Neuronal stem cell (in vitro differentiated cells): ENCODE data around the gene GABRG3.
A peak's percentile ranks its signal among the peaks of the same experiment; 100 is the strongest.

Experiments
- DNase-seq: peaks from one replicate; pipeline ENCODE4 v3.0.0-alpha.2; 2013; ENCODE audit warnings: low spot score
- H2AFZ ChIP-seq: one replicate; pipeline ENCODE4 v1.6.1; 2013; ENCODE audit warnings: mild to moderate bottlenecking, low read length, inconsistent platforms
- H2AK5ac ChIP-seq: 2 replicates; pipeline ENCODE4 v1.6.1; 2013; ENCODE audit warnings: low read depth, mild to moderate bottlenecking, inconsistent platforms, low read length, moderate library complexity, mixed read lengths
- H2BK120ac ChIP-seq: 2 replicates; pipeline ENCODE4 v1.6.1; 2013; ENCODE audit warnings: low read depth, mild to moderate bottlenecking, inconsistent platforms, low read length, moderate library complexity, mixed read lengths
- H2BK12ac ChIP-seq: one replicate; pipeline ENCODE4 v1.6.1; 2013; ENCODE audit warnings: low read length, inconsistent platforms
- H2BK15ac ChIP-seq: 2 replicates; pipeline ENCODE4 v1.6.1; 2013; ENCODE audit warnings: mild to moderate bottlenecking, low read length, inconsistent platforms, mixed read lengths
- H2BK5ac ChIP-seq: one replicate; pipeline ENCODE4 v1.6.1; 2013; ENCODE audit warnings: inconsistent platforms, mild to moderate bottlenecking, low read length, moderate library complexity
- H3K14ac ChIP-seq: one replicate; pipeline ENCODE4 v1.6.1; 2013; ENCODE audit warnings: low read length, inconsistent platforms
- H3K18ac ChIP-seq: 2 replicates; pipeline ENCODE4 v1.6.1; 2013; ENCODE audit warnings: low read length, inconsistent platforms
- H3K23ac ChIP-seq: 2 replicates; pipeline ENCODE4 v1.6.1; 2013; ENCODE audit warnings: low read depth, mild to moderate bottlenecking, mixed read lengths, low read length, inconsistent platforms; ENCODE audit not compliant: poor library complexity
- H3K27ac ChIP-seq: replicated peaks from 3 replicates; pipeline ENCODE4 v1.5.1; 2013; ENCODE audit warnings: low read length, inconsistent platforms
- H3K27me3 ChIP-seq, 3 experiments: 2 replicates each; pipeline ENCODE4 v1.6.1; 2013; ENCODE audit warnings: low read length in 3 of 3, mild to moderate bottlenecking in 2 of 3, inconsistent platforms in 1 of 3, low read depth in 1 of 3, mixed read lengths in 1 of 3, moderate library complexity in 1 of 3; ENCODE audit not compliant: control insufficient read depth in 3 of 3, insufficient read depth in 3 of 3
- H3K36me3 ChIP-seq, 2 donors: replicated peaks in 1 of 2; 2 replicates each; pipeline ENCODE4 v1.6.1; 2013; ENCODE audit warnings: low read length in 2 of 2; ENCODE audit not compliant: control insufficient read depth in 2 of 2, insufficient read depth in 2 of 2
- H3K4ac ChIP-seq: 2 replicates; pipeline ENCODE4 v1.6.1; 2013; ENCODE audit warnings: inconsistent platforms, mild to moderate bottlenecking, low read length, moderate library complexity
- H3K4me1 ChIP-seq, 2 donors: 1 replicate in 1 of 2; 2 replicates in 1 of 2; pipeline ENCODE4 v1.6.1; 2013; ENCODE audit warnings: low read length in 2 of 2, low read depth in 1 of 2; ENCODE audit not compliant: control insufficient read depth in 2 of 2, insufficient read depth in 1 of 2
- H3K4me2 ChIP-seq: one replicate; pipeline ENCODE4 v1.6.1; 2013; ENCODE audit warnings: mild to moderate bottlenecking, low read length, inconsistent platforms; ENCODE audit not compliant: insufficient read depth, poor library complexity, severe bottlenecking
- H3K4me3 ChIP-seq, 2 donors: 2 replicates each; pipeline ENCODE4 v1.5.1; 2013; ENCODE audit warnings: low read length in 2 of 2, mild to moderate bottlenecking in 2 of 2, inconsistent platforms in 1 of 2, moderate library complexity in 1 of 2
- H3K79me1 ChIP-seq: one replicate; pipeline ENCODE4 v1.6.1; 2013; ENCODE audit warnings: low read depth, mild to moderate bottlenecking, inconsistent platforms, low read length, moderate library complexity
- H3K9ac ChIP-seq: one replicate; pipeline ENCODE4 v1.6.1; 2013; ENCODE audit warnings: mild to moderate bottlenecking, low read depth, low read length, inconsistent platforms; ENCODE audit not compliant: poor library complexity
- H3K9me3 ChIP-seq, 2 donors: replicated peaks in 1 of 2; 2 replicates each; pipeline versions ENCODE3 to v1.6.1; 2013; ENCODE audit warnings: low read length in 2 of 2, mild to moderate bottlenecking in 2 of 2, inconsistent platforms in 1 of 2, low read depth in 1 of 2, mixed read lengths in 1 of 2, moderate library complexity in 1 of 2; ENCODE audit not compliant: control insufficient read depth in 2 of 2, insufficient read depth in 1 of 2
- H4K8ac ChIP-seq: one replicate; pipeline ENCODE4 v1.6.1; 2013; ENCODE audit warnings: low read depth, mild to moderate bottlenecking, inconsistent platforms, low read length, moderate library complexity
- H4K91ac ChIP-seq: one replicate; pipeline ENCODE4 v1.6.1; 2013; ENCODE audit warnings: low read length, low read depth, mild to moderate bottlenecking, inconsistent platforms; ENCODE audit not compliant: poor library complexity
- WGBS, 2 donors: extraction: QIAGEN DNeasy Blood & Tissue Kit; methylation state at CpG; one replicate each; pipeline ENCODE4 v1.1.7; 2013; ENCODE audit warnings: missing lambda C conversion rate in 2 of 2, mixed read lengths in 1 of 2; ENCODE audit not compliant: insufficient read length in 2 of 2, insufficient replicate concordance in 1 of 2; ENCODE audit errors: extremely low coverage in 2 of 2; 5-methylcytosine and 5-hydroxymethylcytosine counted together

Gene GABRG3

DNA sequence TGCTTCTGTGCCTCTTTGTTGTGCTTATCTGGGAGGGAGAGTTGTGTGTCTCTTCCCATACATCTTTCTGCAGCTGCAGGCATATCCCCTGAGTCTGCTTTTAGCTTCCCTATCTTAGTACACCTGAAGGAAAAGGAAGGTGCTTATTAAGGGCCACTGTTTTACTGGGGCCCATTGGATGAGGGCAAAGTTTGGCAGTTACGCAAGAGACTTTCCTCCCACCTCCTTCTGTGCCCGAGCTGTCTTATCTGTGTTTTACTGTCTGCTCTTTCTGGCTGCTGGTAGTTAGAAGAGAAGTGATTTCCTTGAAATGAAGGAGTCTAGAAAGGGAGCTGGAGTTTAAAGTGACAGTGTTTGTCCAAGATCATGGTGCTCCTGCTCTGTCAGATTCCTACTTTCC, 66.5 kb downstream of the GABRG3 start:
- Histone ChIP-seq H3K4ac (no peak overlapping the region), H3K18ac (no peak overlapping the region), H2BK120ac (no peak overlapping the region), H3K23ac (no peak overlapping the region), H4K91ac (no peak overlapping the region), H2BK15ac (no peak overlapping the region), H3K14ac (no peak overlapping the region), H3K4me3 (no peak overlapping the region), H3K9ac (no peak overlapping the region), H3K79me1 (no peaks in the 10 kb centered on the region), H3K4me1 (no peaks in the 10 kb centered on the region), H2AK5ac (no peak overlapping the region), H2BK12ac (no peak overlapping the region), H3K9me3 (no peaks in the 10 kb centered on the region), H3K27ac (no peak overlapping the region), H3K4me2 (no peak overlapping the region), H2AFZ (no peak overlapping the region), H3K36me3 (no peaks in the 10 kb centered on the region), H2BK5ac (no peak overlapping the region), H3K27me3 (no peaks in the 10 kb centered on the region), H4K8ac (no peak overlapping the region)
- no CpG with 5 or more reads among the region's 2 CpGs for WGBS, 2 donors
- DNase-seq, result no peak

DNA sequence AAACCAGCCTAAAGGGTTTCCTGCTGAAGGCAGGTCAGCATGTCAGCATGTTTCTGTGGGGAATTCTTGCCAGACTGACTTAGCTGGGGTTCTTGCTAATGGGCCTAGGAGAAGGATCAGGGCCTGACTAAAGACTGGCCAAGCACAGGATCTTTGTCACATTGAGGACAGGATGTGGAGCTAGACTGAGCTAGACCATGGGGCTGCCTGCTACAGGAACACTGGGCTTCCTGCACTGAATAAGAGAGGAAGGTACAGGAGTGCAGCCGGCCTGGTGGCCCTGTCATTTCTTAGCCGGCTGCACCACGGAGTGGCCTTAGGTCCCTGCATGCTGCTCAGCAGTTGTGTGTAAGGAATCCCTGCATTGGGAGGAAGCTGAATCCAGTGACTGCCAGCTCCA, 68.2 kb downstream of the GABRG3 start:
- no peaks in the 10 kb centered on the region for H3K36me3 ChIP-seq
- H3K79me1 ChIP-seq, result no peaks in the 10 kb centered on the region
- no CpG with 5 or more reads among the region's 3 CpGs for WGBS, 2 donors
- no peak overlapping the region for H2AFZ ChIP-seq
- H3K18ac ChIP-seq, result no peak overlapping the region
- H3K27ac ChIP-seq, result no peak overlapping the region
- no peak overlapping the region for H3K4me3 ChIP-seq
- H3K9me3 ChIP-seq, result no peaks in the 10 kb centered on the region
- no peak for DNase-seq
- no peak overlapping the region for H2AK5ac ChIP-seq
- no peak overlapping the region for H2BK120ac ChIP-seq
- no peak overlapping the region for H2BK15ac ChIP-seq
- no peak overlapping the region for H2BK5ac ChIP-seq
- no peak overlapping the region for H2BK12ac ChIP-seq
- no peak overlapping the region for H3K4ac ChIP-seq
- H3K9ac ChIP-seq, result no peak overlapping the region
- H4K8ac ChIP-seq, result no peak overlapping the region
- H3K14ac ChIP-seq, result no peak overlapping the region
- H4K91ac ChIP-seq, result no peak overlapping the region
- no peaks in the 10 kb centered on the region for H3K4me1 ChIP-seq
- H3K27me3 ChIP-seq, result peaks cover 0 to 2% (median 0%) of the 10 kb centered on the region in 3 experiments
- H3K23ac ChIP-seq, result no peak overlapping the region
- H3K4me2 ChIP-seq, result no peak overlapping the region

DNA sequence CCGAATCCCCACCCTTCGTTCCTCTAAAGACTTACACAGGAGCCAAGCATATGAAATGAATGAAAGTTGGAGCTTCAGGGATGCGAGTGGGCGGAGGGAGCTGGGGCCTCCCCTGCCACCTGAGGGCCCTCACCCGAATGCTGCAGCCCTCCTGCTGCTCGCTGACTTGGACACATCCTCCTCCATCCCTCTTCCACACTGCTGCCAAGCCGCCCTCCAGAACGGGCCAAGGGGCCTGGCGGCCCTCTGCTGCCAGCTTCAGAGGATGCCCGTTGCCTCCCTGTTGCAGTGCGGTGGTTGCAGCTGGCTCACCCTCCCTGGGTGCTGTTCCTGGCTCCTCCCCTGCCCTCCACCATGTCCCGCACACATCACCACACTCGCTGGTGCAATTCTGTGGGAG, 71.2 kb downstream of the GABRG3 start:
- H3K4me2 ChIP-seq, result no peak overlapping the region
- H4K91ac ChIP-seq, result no peak overlapping the region
- H4K8ac ChIP-seq, result no peak overlapping the region
- no peak overlapping the region for H3K27ac ChIP-seq
- no peaks in the 10 kb centered on the region for H3K9me3 ChIP-seq
- peak overlapping the region; percentile 60 for H3K14ac ChIP-seq
- no peaks in the 10 kb centered on the region for H3K79me1 ChIP-seq
- H3K27me3 ChIP-seq, result peaks cover 0 to 2% (median 0%) of the 10 kb centered on the region in 3 experiments
- H2AFZ ChIP-seq, result no peak overlapping the region
- DNase-seq, result no peak
- WGBS, 2 donors, result no CpG with 5 or more reads among the region's 13 CpGs
- H2BK15ac ChIP-seq, result peak overlapping the region; percentile 6
- H2BK120ac ChIP-seq, result no peak overlapping the region
- H2BK5ac ChIP-seq, result peak overlapping the region; percentile 16
- no peaks in the 10 kb centered on the region for H3K4me1 ChIP-seq
- H3K23ac ChIP-seq, result no peak overlapping the region
- no peak overlapping the region for H3K4ac ChIP-seq
- H3K9ac ChIP-seq, result no peak overlapping the region
- H3K4me3 ChIP-seq, result no peak overlapping the region
- H2AK5ac ChIP-seq, result peak overlapping the region; percentile 22
- no peak overlapping the region for H2BK12ac ChIP-seq
- no peaks in the 10 kb centered on the region for H3K36me3 ChIP-seq
- peak overlapping the region; percentile 55 for H3K18ac ChIP-seq

DNA sequence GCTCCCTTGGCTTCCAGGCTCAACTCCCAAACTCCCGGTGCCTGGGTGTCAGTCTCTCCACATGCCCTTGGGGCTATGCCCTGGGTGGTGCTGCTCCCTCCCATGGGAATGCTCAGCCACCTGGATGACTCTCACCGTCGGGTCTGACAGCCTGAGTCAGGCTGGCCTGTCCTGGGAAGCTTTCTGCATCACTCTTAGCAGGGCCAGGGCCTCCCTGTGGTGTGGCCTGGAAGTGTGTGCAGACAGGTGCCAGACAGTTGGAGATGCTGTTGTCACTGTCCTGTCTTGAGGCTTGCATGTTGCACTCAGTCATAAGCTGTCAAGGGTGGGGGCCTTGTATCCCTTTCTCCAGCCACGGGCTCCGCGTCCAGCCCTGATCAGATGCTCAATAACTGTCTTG, 71.7 kb downstream of the GABRG3 start:
- no peak overlapping the region for H3K9ac ChIP-seq
- peak overlapping the region; percentile 6 for H2BK15ac ChIP-seq
- H3K4me2 ChIP-seq, result no peak overlapping the region
- H3K79me1 ChIP-seq, result no peaks in the 10 kb centered on the region
- no peaks in the 10 kb centered on the region for H3K36me3 ChIP-seq
- H2AK5ac ChIP-seq, result no peak overlapping the region
- no peaks in the 10 kb centered on the region for H3K9me3 ChIP-seq
- no peaks in the 10 kb centered on the region for H3K4me1 ChIP-seq
- H3K27me3 ChIP-seq, result peaks cover 0 to 2% (median 0%) of the 10 kb centered on the region in 3 experiments
- no peak overlapping the region for H4K91ac ChIP-seq
- H3K23ac ChIP-seq, result no peak overlapping the region
- no peak overlapping the region for H2BK5ac ChIP-seq
- H3K14ac ChIP-seq, result peak overlapping the region; percentile 60
- no peak overlapping the region for H2BK120ac ChIP-seq
- peak overlapping the region; percentile 55 for H3K18ac ChIP-seq
- H3K4ac ChIP-seq, result no peak overlapping the region
- H3K4me3 ChIP-seq, result no peak overlapping the region
- H3K27ac ChIP-seq, result no peak overlapping the region
- no peak overlapping the region for H2AFZ ChIP-seq
- no peak for DNase-seq
- no peak overlapping the region for H4K8ac ChIP-seq
- WGBS, 2 donors, result no CpG with 5 or more reads among the region's 6 CpGs
- peak overlapping the region; percentile 30 for H2BK12ac ChIP-seq
